Nephron progenitor cell (in vitro differentiated cells): ENCODE data around the gene TACC3.
A peak's percentile ranks its signal among the peaks of the same experiment; 100 is the strongest.

ENCODE experiments used
- DNase-seq: peaks from one replicate; pipeline ENCODE4 v3.0.0; 2021
- H3K27ac Mint-ChIP-seq: 2 replicates; pipeline ENCODE4 v1.8.0; 2021; ENCODE audit warnings: mild to moderate bottlenecking, moderate library complexity, mixed read lengths
- H3K27me3 Mint-ChIP-seq: 2 replicates; pipeline ENCODE4 v1.8.0; 2021; ENCODE audit warnings: mild to moderate bottlenecking, low read depth, mixed read lengths; ENCODE audit not compliant: poor library complexity
- H3K36me3 Mint-ChIP-seq: 2 replicates; pipeline ENCODE4 v1.8.0; 2021; ENCODE audit warnings: low read depth, mixed read lengths
- H3K4me1 Mint-ChIP-seq: 2 replicates; pipeline ENCODE4 v1.8.0; 2021; ENCODE audit warnings: mixed read lengths
- H3K4me3 Mint-ChIP-seq: 2 replicates; pipeline ENCODE4 v1.8.0; 2021; ENCODE audit warnings: mild to moderate bottlenecking, moderate library complexity, mixed read lengths
- H3K9me3 Mint-ChIP-seq: 2 replicates; pipeline ENCODE4 v1.8.0; 2021; ENCODE audit warnings: mild to moderate bottlenecking, moderate library complexity, mixed read lengths
- CTCF ChIP-seq: fragments of 200-600 bp; sonication (generic); IDR thresholded peaks from 2 replicates; pipeline ENCODE4 v1.5.0; 2021; ENCODE audit warnings: antibody characterized with exemption

Gene TACC3

GRCh38 chr4:1772853-1773538 is 51.7 kb downstream of the TACC3 start:
- Mint-ChIP-seq H3K27ac (no peak overlapping the region), H3K36me3 (no peaks in the 10 kb centered on the region), H3K27me3 (peaks cover 7% of the 10 kb centered on the region), H3K4me3 (no peak overlapping the region), H3K4me1 (peaks cover 35% of the 10 kb centered on the region), H3K9me3 (no peaks in the 10 kb centered on the region)
- TF ChIP-seq CTCF, result no peak
- DNase-seq, result no peak

- Mint-ChIP-seq H3K4me1 (peaks cover 31% of the 10 kb centered on the region), H3K9me3 (no peaks in the 10 kb centered on the region), H3K4me3 (no peak overlapping the region), H3K27ac (no peak overlapping the region), H3K36me3 (no peaks in the 10 kb centered on the region), H3K27me3 (peaks cover 2% of the 10 kb centered on the region)
- no peak for DNase-seq
- no peak for TF ChIP-seq CTCF
These were observed 52.4 kb downstream of the TACC3 start for GRCh38 chr4:1773754-1774153.

GRCh38 chr4:1775731-1776500 is 54.6 kb downstream of the TACC3 start:
- Mint-ChIP-seq H3K27ac (no peak overlapping the region), H3K4me1 (peaks cover 33% of the 10 kb centered on the region), H3K36me3 (no peaks in the 10 kb centered on the region), H3K27me3 (peaks cover 2% of the 10 kb centered on the region), H3K4me3 (no peak overlapping the region), H3K9me3 (no peaks in the 10 kb centered on the region)
- no peak for TF ChIP-seq CTCF
- no peak for DNase-seq

GRCh38 chr4:1776521-1777161 is 55.3 kb downstream of the TACC3 start:
- Mint-ChIP-seq H3K27me3 (peaks cover 2% of the 10 kb centered on the region), H3K9me3 (no peaks in the 10 kb centered on the region), H3K27ac (no peak overlapping the region), H3K4me3 (no peak overlapping the region), H3K36me3 (no peaks in the 10 kb centered on the region), H3K4me1 (peaks cover 28% of the 10 kb centered on the region)
- DNase-seq, result no peak
- TF ChIP-seq CTCF, result no peak

GRCh38 chr4:1777822-1778641 is 56.7 kb downstream of the TACC3 start:
- H3K9me3 Mint-ChIP-seq, result no peaks in the 10 kb centered on the region
- no peak overlapping the region for H3K27ac Mint-ChIP-seq
- no peak overlapping the region for H3K4me3 Mint-ChIP-seq
- H3K36me3 Mint-ChIP-seq, result no peaks in the 10 kb centered on the region
- peak; percentile 81 for DNase-seq
- TF ChIP-seq CTCF, result no peak
- H3K27me3 Mint-ChIP-seq, result peaks cover 2% of the 10 kb centered on the region
- H3K4me1 Mint-ChIP-seq, result peaks cover 21% of the 10 kb centered on the region
